NCI-H2171 (cell line): ENCODE results near the gene OOSP3.
"Not testable (repeated sequence)": the region's sequence is repeated elsewhere in the genome, so short reads cannot be mapped to it uniquely, and the experiment has no call there.

ENCODE experiments used
- DNase-seq: peaks from one replicate; lab custom pipeline; 2025; lab: John Stamatoyannopoulos, UW

The OOSP3 gene

GRCh38 chr11:59877325-59877724 lies 1.3 kb upstream of the OOSP3 start:
- DNase-seq: no peak

GRCh38 chr11:59877784-59878183 lies 798 bp upstream of the OOSP3 start:
- DNase-seq: no peak

- no peak for DNase-seq
Measured at GRCh38 chr11:59879567-59879966, 985 bp downstream of the OOSP3 start.

GRCh38 chr11:59883597-59883996 lies 5.0 kb downstream of the OOSP3 start:
- no peak for DNase-seq

GRCh38 chr11:59887156-59887555 lies 8.6 kb downstream of the OOSP3 start:
- not testable (repeated sequence) for DNase-seq

- no peak for DNase-seq
Measured at GRCh38 chr11:59891781-59892181, 13.2 kb downstream of the OOSP3 start.

- no peak for DNase-seq
Measured at GRCh38 chr11:59894616-59895015, 16.0 kb downstream of the OOSP3 start.

- DNase-seq: no peak
Measured at GRCh38 chr11:59898046-59898445, 19.5 kb downstream of the OOSP3 start.

- no peak for DNase-seq
Measured at GRCh38 chr11:59898650-59899049, 20.1 kb downstream of the OOSP3 start.

- DNase-seq: no peak
Measured at GRCh38 chr11:59899532-59899931, 20.9 kb downstream of the OOSP3 start.

GRCh38 chr11:59900366-59901126 lies 22.0 kb downstream of the OOSP3 start:
- no peak for DNase-seq

GRCh38 chr11:59901306-59901705 lies 22.7 kb downstream of the OOSP3 start:
- DNase-seq: no peak

- DNase-seq: not testable (repeated sequence)
Measured at GRCh38 chr11:59903569-59903968, 25.0 kb downstream of the OOSP3 start.

- no peak for DNase-seq
Measured at GRCh38 chr11:59918480-59918879, 39.9 kb downstream of the OOSP3 start.

- no peak for DNase-seq
Measured at GRCh38 chr11:59918987-59919589, 40.5 kb downstream of the OOSP3 start.

GRCh38 chr11:59923813-59924212 lies 45.2 kb downstream of the OOSP3 start:
- DNase-seq: no peak

GRCh38 chr11:59931688-59932087 lies 53.1 kb downstream of the OOSP3 start:
- no peak for DNase-seq

- DNase-seq: no peak
Measured at GRCh38 chr11:59938132-59938531, 59.5 kb downstream of the OOSP3 start, which contains the start of gene OOSP1. TSS of gene OOSP1 (plus strand) at chr11:59938432. CDS start at chr11:59938455, 23 bp downstream.

GRCh38 chr11:59938718-59939117 lies 60.1 kb downstream of the OOSP3 start:
- no peak for DNase-seq

GRCh38 chr11:59939482-59939881 lies 60.9 kb downstream of the OOSP3 start:
- no peak for DNase-seq

- DNase-seq: no peak
Measured at GRCh38 chr11:59941091-59941490, 62.5 kb downstream of the OOSP3 start.

GRCh38 chr11:59943997-59944714 lies 65.6 kb downstream of the OOSP3 start:
- DNase-seq: no peak

GRCh38 chr11:59944720-59945119 lies 66.1 kb downstream of the OOSP3 start:
- DNase-seq: peak; percentile 1
